ENCODE results near the gene PTPRT.

Gene PTPRT

GRCh38 chr20:42350521-42350920 is 839.2 kb downstream of the PTPRT start:
- in situ Hi-C loops (cut with MboI; ENCODE audit: low sequenced_read_pairs), result no loop called here

- in situ Hi-C loops (cut with MboI; ENCODE audit: low sequenced_read_pairs), result no loop called here
Measured at GRCh38 chr20:42346189-42347170, 843.2 kb downstream of the PTPRT start.

DNA sequence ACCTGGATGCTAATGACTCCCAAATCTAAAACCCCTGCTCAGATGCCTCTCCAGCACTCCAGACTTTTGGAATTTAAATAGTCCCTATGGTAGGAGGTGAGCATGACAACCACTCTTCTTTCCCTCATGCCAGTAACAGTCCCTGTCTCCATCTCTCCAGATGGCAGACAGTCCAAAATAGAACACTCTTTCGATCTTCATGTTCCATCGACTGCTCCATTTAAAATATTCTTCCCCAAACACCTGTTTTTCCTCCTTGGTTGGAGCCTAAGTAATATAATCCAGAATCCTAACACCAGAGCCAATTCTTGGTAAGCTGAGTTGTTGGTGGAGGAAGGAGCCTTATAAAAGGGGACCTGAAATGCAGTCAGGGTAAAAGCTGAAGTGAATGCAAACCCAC is 848.1 kb downstream of the PTPRT start:
- in situ Hi-C loops (cut with MboI; ENCODE audit: low sequenced_read_pairs), result no loop called here

DNA sequence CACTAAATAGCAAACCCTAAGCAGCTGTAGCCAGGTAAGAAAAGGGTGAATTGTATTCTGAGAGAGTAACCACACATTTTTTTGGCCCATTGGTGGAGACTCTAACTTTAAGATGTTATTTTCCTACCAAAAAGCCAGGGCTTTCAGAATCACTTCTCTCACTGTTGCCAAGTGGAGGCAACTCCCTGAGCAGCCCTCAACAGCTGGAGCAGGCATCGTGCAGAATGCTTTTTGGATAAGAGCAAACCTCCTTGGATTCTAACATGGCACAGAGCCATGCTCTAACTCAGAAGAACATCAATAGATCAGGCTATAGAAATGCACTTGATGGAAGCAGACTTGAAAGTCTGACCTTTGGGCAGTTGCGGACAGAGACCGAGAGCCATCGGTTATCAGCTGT is 849.3 kb downstream of the PTPRT start:
- in situ Hi-C loops (cut with MboI; ENCODE audit: low sequenced_read_pairs), result no loop called here

GRCh38 chr20:42338294-42339201 is 851.2 kb downstream of the PTPRT start:
- in situ Hi-C loops (cut with MboI; ENCODE audit: low sequenced_read_pairs), result no loop called here

DNA sequence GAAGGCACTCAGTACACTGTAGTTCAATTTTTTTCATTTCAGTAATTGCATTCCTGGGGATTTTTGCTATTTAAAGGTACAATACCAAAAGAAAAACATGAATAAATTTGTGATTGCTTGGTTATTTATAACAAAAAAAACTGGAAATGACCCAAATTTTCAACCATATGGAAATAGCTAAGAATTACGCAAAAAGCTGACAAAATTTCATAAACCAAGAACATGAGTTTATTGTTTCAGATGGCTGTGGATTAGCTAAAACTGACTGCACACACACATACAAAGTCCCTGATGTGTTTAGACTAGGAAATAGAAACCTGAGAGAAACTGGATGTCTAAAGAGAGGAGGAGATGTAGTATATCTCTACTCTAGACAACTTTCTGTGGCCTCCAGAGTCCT is 853.1 kb downstream of the PTPRT start:
- in situ Hi-C loops (cut with MboI; ENCODE audit: low sequenced_read_pairs), result no loop called here

- in situ Hi-C loops (cut with MboI; ENCODE audit: low sequenced_read_pairs), result no loop called here
Measured at GRCh38 chr20:42319252-42320013, 870.3 kb downstream of the PTPRT start.

DNA sequence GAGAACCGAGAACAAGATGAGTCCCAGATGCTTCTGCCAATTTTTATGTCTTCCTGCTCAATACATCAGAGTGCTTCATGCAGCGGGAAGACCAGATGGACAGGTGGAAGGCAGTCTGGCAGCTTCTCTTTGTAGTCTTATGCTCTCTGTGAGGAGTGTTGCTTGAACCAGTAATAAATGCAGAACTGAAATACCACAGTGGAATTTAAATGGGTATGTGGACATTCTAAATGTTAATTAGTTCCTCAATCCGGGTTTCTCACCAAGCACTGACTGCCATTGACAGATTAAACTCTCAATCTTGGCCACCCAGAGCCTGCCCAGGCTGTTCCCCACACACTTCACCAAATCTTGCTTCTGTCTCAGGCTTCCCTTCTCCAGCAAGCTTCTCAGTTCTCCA is 876.0 kb downstream of the PTPRT start:
- in situ Hi-C loops (cut with MboI; ENCODE audit: low sequenced_read_pairs), result no loop called here

DNA sequence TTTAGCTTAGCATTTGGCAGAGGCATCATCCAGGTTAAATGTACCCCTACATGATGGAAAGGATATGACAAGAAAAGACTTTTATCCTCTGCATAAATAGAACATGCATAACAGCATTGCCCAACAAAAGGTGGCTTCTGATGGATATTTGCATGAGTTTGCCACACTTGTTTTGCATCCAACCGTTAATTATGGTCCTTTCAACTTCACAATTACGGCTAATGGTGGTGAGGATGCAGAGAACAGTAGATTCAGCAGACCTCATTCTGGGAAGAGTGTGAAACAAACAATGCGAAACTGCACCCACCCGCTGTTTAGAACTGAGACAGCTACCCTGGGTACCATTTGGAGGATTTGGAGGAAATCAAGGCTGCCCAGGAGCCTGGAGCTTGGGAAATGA is 880.7 kb downstream of the PTPRT start:
- in situ Hi-C loops (cut with MboI; ENCODE audit: low sequenced_read_pairs), result no loop called here

DNA sequence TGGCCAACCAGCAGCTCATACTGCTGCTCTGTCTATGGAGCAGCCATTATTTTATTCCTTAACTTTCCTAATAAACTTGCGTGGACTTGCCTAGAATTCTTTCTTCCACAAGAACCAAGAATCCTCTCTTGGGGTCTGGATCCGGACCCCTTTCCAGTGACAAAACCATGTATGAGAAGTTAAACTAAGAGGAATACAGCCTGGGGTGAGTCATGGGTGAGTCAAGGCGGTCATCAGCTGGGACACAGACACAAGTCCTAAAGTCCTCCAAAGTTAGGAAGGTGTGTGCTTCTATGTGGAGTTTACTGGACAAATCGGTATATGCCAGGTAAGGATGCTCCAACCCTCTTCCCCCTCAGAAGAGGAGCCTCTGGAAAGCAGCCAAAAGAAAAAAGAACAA is 881.5 kb downstream of the PTPRT start:
- in situ Hi-C loops (cut with MboI; ENCODE audit: low sequenced_read_pairs), result no loop called here

GRCh38 chr20:42295592-42295991 is 894.1 kb downstream of the PTPRT start:
- in situ Hi-C loops (cut with MboI; ENCODE audit: low sequenced_read_pairs), result no loop called here

DNA sequence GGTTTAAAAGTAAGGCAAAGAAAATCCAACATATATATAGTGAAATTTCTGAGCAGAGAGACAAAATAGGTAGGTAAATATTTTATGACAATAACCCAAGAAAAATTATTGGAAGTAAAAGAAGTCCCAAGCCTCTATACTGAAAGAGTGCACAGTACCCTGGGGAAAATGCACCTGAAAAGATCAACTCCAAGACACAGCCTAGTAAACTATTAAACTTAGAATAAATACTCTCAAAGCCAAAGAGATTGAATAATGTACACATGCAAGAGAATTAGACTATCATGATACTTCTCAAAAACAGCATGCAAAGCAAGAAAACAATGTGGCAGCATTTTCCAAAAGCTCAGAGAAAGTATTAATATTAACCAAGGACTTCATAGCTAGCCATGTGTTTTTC is 894.7 kb downstream of the PTPRT start:
- in situ Hi-C loops (cut with MboI; ENCODE audit: low sequenced_read_pairs), result no loop called here

DNA sequence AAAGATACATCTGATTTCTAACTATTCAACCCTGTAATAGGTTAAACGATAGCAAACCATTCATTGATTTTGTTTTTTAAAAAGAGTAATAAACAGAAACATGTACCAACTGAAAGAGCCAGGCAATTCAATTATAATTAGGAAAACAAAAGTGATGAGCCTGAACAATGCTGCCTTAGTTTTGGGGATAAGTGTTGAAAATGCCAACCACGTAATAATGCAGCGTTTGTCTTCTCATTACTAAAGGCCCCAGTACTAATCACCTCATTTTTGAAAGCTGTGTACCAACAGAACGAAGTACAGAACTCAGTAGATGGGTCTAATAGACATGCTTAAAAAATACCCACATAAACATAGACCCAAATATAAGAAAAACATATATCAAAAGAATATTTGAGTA is 907.9 kb downstream of the PTPRT start:
- in situ Hi-C loops (cut with MboI; ENCODE audit: low sequenced_read_pairs), result no loop called here

DNA sequence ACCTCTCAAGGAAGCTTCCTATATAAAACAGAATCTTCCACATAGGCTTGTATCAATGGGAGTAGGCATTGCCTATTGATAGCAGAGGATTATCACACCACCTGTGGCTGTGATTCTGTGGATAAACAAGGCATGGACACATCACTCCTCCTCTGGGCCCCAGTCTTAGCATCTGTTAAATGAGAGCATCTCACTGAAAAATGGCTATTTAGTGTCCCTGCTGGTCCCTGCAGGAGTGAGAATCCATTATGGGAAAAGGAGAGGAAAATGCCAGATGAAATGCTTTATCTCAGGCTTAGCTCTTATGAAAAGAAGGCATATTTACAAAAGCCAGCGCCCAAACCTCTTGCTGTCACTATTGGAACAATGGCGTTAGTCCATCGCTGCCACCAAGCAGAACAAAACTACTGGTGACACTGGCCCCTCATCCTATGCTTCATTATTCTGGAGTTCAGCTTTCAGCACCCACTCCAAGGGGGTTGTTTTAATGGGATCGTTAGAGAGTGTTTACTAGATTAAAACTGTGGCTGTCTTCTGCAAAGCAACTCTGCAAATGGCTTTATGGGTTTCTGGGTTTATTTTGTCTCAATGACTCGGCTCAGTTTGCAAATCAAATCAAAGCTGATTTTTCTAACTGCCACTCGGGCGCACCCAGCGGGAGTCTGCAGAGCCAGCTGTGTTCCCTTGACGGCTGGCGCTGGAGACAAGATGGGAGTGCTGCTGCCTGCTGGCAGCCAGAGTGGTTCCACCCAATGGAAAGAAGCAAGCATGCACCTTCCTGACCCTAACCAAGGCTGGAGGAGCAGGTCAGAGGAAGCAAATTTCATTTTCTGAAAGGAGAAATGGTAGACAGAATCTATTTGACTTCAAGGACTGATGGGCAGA is 912.7 kb downstream of the PTPRT start:
- in situ Hi-C loops (cut with MboI; ENCODE audit: low sequenced_read_pairs), result no loop called here

GRCh38 chr20:42274986-42275385 is 914.7 kb downstream of the PTPRT start:
- in situ Hi-C loops (cut with MboI; ENCODE audit: low sequenced_read_pairs), result no loop called here

GRCh38 chr20:42272516-42272915 is 917.2 kb downstream of the PTPRT start:
- in situ Hi-C loops (cut with MboI; ENCODE audit: low sequenced_read_pairs), result no loop called here

- in situ Hi-C loops (cut with MboI; ENCODE audit: low sequenced_read_pairs), result no loop called here
Measured at GRCh38 chr20:42270539-42270938, 919.2 kb downstream of the PTPRT start.

GRCh38 chr20:42267793-42268384 is 921.8 kb downstream of the PTPRT start:
- in situ Hi-C loops (cut with MboI; ENCODE audit: low sequenced_read_pairs), result no loop called here

DNA sequence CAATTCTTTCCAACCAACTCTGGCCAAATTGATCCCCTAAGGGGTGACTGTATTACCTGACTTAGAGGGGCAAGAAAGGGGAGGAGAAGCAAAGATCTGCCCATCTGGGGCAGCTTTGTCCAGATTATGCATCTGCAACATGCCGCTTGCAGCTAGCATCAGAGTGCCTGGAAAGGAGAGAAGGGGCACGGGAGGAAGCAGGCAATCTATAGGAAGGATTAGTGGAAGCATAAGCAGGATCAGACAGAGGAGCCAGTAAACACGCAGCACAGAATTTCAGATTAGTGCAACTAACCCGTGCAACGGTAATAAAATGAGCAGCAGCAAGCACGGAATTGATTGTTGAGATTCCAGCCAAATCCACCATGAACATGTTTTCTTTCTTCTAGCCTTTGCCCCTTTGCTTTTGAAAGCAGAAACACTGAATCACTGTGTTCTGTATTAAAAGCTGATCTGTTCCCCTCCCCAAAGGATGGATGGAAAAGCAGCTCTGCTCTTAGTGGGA is 927.9 kb downstream of the PTPRT start:
- in situ Hi-C loops (cut with MboI; ENCODE audit: low sequenced_read_pairs), result no loop called here
